HG03442 (cell line): ENCODE data around the gene LMX1B.

Source experiments
- ATAC-seq: cut with Tn5 transposase; IDR thresholded peaks from one replicate; pipeline ENCODE4 v1.9.1; 2021; ENCODE audit warnings: mild to moderate bottlenecking, moderate library complexity; ENCODE audit not compliant: unreplicated experiment

Gene LMX1B

DNA sequence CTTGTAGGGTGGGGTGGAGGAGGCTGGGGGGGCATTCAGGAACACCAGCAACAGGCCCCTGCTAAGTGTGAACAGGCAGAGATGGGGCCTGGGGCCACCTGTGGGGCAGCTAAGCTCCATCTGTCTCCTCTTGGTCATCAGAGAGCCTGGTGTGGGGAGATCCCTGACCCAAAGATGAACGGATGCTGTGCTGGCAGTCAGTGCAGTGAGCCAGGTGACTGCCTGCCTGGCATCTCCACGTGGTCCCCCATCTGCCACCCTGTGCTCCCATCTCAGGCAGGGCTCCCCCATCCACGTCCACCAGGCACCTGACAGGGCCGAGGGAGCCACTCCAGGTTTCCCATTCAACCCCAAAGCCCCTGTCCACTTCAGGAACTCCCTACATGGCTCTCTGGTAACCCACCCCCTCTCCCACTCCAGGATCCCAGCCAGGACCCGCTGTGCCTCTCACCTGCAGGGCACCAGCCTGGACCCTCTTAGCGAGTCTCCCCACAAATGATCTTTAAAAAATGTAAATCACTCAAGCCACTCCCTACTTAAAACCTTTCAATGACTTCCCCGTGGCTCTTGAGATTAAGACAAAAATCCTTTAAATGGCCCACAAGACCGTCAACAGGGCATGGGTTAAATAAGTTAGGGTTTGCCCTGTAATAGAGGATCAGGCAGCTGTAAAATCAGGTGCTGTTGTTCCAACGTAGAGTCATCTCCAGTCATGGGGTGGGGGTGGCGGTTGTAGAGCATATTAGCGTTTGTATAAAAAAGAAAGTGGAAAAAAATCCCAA is 60.8 kb downstream of the LMX1B start:
- ATAC-seq: no peak

DNA sequence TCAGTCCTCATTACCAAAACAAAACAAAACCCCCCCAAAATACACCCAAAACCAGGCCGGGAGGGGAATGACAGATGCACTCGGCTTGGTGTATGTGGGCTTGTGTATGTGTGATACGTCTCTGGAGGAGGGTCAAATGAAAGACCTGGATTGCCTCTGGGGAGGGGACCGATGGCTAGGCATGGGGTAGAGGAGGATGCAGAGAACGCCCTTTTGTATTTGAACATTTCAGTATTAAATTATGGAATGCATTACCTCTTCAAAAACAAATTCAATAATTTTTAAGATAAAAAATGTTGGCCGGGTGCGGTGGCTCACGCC is 61.4 kb downstream of the LMX1B start:
- ATAC-seq: no peak

DNA sequence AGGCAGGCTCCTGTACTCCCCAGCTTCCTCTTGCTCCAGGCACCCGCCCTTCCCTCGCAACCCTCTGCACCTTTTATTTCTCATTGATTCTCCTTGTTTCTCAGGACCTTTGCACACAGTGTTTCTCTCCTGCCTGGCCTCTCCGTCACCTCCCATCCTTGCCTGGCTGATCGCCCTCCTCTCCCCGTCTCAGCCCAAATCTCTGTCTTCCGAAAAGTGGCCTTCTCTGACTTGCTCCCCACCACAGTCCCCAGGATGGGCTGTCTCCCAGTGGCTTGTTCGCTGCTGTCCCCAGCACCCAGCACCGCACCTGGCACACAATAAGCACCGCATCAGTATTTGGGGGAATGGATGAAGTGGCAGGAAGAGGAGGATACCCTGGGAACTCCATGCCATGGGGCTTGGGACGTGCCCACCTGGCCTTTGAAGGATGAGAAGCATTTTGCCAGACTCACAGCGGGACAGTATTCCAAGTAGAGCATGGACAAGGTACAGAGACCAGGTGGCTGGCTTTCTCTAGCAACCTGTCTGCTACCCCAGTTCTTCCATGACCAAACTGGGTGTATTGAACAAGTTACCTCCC is 62.5 kb downstream of the LMX1B start:
- ATAC-seq: no peak

DNA sequence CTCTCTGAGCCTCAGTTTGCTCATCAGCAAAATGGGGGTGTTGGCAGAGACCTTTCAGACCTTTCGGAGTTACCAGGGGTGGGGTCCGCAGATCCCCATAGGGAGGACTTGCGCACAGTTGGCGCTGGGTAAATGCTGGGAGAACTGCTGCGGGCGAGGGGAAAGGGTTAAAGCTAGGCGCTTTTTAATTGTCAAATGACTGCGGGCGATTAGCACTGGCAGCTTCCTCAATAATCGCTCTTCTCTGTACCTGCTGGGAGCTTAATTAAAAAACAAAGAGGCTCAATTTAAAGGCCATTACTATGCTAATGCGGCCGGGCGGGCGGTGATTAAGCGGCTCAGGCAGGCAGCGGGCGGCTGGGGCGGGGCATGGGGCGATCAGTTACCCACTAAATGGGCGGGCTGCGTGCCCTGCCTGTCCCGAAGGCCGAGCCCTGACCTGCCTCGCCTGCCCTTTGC is 63.0 kb downstream of the LMX1B start:
- ATAC-seq: no peak

DNA sequence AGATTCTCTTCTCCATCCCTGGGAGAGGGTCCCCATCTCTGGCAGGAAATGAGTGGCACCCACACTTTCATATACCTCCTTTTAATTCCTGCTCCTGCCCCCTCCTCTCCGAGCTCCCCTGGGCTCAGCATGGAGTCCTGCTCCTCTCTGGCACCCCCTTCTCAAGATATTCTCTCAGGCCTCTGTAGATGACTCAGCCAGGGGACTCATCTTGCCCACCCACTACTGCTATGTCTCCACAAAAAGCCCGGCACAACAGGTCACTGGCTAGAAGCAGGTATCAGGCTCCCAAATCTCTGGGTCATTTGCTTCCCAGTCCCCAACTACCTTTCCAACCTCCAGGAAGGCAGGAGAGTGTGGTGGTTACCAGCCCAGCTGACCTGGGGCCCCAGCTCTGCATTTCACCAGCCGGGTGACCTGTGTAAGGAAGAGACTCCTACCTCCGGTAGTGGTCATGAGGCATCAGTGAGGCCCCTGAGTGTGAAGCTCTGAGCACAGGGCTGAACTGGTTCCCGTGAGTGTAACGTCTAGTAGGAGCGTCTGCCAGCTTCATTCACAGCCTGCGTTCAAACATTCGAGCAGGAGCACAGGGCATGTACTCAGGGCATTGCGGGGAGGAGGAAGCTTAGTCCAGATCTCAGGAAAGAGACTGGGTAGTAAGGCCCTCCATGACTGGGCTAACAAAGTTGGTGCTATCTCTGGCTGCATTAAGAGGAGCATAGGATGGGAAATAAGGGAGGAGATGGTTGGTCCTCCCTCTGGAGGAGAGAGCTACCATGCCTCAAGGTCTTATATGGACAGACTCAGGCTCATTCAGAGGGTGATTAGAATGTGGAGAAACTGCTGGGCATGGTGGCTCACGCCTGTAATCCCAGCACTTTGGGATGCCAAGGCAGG is 63.7 kb downstream of the LMX1B start:
- ATAC-seq: no peak

DNA sequence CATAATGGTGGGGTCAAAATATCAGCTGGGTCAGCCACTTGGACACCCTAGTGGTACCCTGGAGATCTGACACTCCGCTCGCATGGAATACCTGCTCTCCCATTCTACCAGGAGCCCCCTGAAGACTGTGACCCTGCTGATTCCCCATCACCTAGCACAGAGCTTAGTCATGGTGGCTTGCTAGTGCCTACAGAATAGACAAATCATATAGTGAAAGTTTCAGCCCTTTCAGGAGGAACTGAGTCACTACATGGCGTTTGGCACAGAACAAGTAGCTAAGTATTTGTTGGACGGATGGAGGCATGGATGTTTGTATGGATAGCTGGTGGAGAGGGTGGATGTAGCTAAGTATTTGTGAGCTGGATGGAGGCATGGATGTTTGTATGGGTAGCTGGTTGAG is 65.3 kb downstream of the LMX1B start:
- ATAC-seq: no peak

DNA sequence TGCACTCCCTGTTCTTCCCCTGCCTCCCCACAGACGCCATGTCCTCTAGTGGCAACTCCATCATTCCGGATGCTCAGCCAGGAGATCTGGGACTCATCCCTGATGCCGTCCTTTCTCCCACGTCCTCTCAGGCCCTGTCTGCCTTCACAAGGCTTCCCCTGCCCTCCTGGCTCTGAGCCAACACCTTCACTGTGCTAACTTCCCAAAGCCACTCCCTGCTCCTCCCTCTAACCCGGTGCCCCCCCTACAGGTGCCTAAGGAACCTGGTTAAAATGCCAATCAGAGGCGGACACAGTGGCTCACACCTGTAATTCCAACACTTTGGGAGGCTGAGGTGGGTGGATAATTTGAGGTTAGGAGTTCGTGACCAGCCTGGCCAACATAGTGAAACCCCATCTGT is 67.6 kb downstream of the LMX1B start:
- no peak for ATAC-seq

DNA sequence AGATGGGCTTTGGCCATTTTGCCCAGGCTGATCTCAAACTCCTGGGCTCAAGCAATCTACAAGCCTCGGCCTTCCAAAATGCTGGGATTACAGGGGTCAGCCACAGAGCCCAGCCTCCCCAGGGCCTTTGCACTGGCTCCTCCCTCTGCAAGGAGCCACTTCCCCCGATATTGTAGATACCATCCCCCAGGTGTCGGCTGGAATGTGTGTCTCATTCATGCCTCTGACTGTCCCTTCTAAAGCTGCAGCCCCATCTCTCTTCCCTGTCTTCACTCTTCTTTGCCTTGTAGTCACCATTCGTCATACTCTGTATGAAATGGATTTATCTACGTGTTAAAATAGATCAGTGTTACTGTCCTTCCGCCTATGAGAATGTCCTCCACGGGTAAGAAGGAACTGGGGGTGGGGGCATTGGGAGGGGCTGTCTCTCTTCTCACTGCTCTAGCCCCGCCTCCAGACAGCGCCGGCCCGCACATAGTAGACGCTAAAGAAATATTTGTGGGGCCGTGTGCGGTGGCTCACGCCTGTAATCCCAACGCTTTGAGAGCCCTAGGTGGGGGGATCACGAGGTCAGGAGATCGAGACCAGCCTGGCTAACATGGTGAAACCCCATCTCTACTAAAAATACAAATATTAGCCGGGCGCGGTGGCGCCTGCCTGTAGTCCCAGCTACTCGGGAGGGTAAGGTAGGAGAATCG is 68.5 kb downstream of the LMX1B start:
- ATAC-seq: no peak

DNA sequence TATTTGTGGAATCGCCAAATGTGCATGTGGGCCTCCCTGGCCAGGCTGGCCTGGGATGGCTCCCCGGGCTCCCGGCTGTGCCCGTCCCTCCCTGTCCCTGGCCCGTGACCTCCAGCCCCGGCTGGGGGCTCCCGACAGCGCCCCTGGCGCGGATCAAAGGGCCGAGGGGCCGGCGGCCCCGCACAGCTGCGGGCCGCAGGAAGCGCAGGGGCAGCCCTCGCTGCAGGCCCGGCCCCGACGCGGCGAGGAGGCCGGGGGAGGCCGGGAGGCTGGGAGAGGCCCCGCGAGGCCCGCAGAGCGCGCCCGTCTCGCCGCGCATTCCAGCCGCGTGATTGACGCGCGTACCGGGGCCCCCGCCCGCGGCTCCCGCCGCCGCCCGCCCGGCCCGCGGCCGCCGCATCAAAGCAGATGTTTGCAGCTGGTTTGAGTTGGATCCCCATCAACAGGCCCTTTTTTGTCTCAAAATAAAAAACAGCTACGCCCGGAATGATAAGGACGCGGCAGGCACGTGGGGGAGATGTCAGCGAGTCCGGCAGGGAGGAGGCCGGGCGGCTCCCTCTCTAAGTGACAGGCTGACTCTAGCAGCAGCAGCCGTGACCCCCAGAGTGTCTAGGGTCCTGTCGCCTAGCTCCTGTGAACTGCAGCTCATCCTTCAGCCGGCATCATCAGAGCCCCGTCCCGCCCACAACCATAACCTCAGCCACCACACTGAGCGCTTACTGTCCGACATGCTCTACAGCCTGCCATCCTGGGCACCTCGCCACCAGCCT is 69.4 kb downstream of the LMX1B start:
- no peak for ATAC-seq

DNA sequence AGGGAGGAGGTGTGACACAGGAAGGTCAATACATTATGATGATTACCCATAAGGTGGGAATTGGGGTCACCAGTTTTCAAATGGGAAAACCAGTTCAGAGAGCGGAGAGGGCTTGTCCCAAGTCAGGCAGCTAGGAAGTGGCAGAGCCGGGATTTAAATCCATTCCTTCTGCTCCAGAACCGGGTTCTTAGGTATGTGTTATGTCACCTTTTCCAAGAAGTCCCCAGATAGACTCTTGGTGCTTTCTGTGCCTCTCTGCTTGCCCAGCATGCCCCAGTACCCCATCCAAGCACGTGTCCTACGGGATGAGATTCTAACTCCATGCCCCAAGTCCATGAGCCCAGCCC is 69.9 kb downstream of the LMX1B start:
- no peak for ATAC-seq

DNA sequence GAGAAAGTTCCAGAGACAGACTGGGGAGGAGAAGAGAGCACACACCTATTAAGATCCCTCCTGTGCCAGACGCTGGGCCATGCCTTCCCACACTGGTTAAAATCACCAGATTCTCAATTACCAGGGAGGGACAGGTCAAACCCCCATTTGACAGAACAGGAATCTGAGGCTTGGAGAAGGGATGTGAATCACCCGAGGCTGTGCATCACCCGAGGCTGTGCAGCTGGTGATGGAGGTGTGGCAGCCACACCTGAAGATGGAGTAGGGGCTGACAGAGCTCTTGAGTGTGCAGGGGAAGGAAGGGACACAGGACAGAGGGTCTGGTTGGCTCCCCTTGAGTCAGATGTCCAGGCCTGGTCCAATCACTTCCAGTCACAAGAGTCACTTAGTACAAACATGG is 70.6 kb downstream of the LMX1B start:
- ATAC-seq: no peak

DNA sequence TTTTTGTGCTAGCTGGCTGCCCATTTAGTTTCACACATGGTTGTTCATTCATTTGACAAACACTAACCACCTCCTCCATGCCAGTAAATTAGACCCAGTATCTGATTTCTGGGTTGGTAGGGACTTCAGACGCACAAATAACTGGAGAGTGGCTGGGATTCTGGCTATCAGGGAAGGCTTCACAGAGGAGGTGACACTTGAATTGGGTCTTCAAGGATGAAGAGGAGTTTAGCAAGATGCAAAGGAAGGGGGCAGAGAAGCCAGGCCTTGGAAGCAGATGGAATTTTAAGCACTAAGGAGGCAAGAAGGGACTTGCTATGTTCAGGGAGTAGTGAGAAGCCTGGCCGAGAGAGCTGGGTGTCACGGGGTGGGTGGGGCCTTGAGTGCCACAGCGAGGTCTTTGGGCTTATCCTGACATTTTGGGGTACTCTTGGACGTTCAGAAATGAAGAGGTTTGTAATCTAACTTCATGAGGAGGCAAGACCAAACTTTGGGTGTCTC is 71.3 kb downstream of the LMX1B start:
- ATAC-seq: no peak

DNA sequence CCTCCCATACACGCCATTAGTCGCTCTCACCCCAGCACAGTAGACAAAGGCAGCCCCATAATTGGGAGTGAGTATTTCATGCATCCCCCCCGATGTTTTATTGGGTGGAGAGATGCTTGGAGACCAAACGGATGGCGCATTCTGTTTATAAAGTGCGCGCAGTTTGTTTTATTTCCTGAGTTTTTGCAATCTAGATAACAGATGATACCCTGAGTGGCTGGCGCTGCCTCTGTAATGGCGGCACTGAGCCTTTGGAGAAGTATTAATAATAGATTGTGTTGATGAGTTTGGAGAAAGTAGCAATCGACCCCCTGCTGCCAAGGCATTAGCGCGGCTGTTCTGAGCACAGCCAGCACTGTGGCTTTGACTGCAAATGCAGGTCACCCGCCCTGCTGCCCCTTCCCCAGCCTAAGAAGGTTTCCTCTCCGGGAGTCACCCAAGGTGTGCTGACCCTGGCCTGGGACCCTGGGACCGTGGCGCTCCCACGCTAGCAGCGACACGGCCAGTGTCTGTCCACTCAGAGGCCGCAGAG is 74.3 kb downstream of the LMX1B start:
- ATAC-seq: no peak

DNA sequence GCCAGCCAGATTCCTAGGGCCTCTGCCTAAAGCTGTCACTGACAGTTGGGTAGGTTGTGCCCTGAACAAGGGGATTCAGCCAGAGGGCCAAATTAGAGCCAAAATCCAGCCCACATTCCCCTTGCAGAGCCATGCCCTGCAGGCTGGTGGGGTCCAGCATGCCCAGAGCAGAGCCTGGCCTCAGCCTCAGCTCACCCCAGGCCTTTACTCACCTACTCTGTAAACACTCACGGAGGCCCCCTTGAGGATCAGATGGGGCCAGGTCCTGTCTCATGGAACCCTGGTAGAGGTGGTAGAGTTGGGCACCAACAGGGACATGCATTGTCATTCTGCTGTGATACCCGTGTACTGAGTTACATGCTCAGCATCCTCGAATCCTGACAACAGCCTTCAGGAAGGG is 74.9 kb downstream of the LMX1B start:
- no peak for ATAC-seq

DNA sequence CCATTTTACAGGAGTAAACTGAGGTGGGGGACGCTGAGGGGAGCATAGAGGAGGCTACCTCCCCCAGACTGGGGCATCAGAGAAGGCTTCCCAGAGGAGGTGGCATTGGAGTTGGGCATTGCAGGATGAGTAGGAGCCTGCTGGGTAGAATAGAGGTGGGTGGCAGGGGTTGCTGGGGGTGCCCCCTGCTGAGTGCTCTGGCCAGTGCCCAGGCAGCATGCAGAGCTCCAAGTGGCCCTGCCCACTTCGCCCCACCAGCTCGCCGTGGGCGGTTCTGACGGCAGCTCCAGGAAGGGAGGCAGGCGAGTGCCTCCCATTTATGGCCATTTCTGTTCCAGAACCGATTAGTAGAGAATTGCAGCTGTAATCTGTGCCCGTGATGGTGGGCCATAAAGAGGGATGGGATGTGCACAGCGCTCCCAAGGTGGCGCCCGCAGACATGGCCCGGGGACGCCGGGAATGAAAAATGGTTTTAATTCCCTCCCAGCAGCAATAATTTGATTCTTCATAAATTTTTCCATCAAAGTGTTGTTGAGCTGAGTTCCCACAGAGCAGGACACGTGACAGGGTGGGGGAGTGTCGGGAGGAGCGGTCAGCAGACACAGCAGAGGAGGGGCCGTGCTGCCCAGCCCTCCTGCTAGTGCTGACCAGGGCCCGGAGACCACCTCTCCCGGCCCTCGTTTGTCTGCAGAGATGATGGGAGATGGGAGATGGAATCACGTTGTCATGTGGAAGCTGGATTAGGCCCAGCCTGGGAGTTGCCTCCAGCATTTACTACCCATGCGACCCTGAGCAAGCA is 75.5 kb downstream of the LMX1B start:
- ATAC-seq: no peak

DNA sequence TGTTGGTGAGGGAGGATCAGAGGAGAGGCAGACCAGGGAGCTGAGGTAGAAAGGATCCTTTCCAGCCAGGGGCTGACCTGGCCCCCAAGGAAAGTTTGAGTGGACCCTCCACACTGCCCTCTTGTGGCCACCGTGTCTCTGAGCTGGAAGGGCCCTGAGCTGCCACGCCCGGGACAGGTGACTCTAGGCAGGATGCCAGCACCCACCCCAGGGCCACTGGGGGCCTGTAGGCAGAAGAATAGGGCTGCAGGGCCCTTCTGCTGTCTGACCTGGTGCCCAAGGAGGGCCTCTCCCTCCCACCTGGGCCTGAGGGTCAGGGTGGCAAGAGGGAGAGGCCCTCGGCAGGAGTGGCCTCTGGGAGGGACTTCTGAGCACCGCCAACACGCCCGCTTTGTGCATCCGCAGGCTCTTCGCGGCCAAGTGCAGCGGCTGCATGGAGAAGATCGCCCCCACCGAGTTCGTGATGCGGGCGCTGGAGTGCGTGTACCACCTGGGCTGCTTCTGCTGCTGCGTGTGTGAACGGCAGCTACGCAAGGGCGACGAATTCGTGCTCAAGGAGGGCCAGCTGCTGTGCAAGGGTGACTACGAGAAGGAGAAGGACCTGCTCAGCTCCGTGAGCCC is 76.8 kb downstream of the LMX1B start:
- ATAC-seq: no peak

DNA sequence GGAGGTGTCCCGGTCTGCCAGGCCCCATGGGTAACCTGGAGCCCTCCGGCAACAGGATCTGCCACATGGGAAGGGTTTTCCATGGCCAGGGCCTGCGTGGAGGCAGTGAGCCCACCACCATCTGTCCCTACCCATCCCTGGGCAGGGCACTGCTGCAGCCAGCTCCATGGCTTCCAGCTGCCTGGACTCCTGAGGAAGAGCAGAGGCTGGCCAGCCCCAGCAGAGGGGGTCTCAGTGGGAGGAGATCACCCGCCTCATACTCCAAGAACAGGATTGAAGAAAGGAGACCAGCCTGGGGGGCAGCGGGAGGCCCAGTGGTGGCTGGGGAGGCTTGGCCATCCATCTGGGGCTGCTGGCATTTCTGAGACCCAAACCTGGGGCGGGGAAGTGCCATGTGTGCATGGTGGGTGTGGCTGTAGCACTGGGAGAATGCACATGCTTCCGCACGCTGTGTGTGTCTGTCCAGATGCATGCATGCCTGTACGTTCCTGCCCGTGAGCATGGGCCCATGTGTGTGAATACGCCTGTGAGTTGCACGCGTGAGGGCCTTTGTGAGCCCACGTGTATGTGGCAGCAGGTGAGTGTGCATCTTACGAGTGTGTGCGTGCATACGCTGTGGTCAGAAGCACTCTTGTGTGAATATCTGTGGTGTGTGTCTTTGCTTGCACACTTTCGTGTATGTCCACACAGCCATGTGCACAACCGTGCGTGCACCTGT is 78.5 kb downstream of the LMX1B start:
- ATAC-seq: no peak

DNA sequence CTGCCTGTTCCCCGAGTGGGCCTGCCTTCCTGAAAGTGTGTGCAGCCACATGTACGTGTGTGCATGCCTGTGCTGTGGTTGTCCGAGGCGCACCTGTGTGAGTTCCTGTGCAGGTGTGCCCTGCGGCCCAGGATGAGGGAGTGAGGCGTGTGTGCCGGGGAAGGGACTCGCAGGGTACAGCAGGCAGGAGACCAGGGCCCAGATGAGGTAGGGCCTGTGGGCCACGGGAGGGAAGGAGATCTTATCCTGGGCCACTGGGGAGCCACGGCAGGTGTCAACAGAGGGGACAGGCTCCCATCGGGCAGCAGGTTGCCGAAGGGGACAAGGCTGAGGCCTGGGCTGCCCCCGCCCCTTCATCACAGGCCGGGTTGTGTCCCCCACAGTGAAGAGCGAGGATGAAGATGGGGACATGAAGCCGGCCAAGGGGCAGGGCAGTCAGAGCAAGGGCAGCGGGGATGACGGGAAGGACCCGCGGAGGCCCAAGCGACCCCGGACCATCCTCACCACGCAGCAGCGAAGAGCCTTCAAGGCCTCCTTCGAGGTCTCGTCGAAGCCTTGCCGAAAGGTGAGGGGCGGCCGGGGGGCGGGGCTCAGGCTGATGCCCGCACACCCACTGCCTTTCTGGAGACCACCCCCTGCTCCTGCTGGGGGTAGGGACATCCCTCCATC is 79.2 kb downstream of the LMX1B start:
- no peak for ATAC-seq
